Right kidney (tissue), 1 donor: Measurements from ENCODE around the gene DMD.

Source experiments
- DNase-seq: peaks from one replicate; pipeline ENCODE4 v3.0.0-alpha.2; 2016

The DMD gene

DNA sequence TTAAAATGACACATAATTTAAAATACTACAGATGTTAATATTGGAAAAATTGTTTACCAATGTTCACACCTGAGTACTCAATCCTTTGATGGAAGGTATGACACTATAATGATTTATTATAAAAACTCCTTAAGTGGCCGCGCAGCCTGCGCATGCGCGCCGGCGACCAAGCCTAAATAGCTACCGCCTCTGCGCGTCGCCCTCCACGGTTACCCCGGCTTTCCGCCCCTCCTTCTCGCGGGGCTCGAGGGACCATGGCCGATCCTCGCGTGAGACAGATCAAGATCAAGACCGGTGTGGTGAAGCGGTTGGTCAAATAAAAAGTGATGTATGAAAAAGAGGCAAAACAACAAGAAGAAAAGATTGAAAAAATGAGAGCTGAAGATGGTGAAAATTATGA is 170.2 kb downstream of the DMD start:
- no peak for DNase-seq

GRCh38 chrX:33032700-33033099 is 178.6 kb downstream of the DMD start:
- DNase-seq = no peak

DNA sequence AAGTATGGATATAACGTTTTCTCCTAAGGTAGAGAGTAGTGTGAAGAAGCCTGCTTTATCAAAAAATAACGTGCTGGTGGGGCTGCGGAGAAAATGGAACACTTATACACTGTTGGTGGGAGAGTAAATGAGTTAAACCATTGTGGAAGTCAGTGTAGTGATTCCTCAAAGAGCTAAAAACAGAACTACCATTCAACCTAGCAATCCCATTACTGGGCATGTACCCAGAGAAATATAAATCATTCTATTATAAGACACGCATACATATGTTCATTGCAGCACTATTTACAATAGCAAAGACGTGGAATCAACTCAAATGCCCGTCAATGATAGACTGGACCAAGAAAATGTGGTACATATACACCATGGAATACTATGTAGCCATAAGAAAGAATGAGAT is 196.4 kb downstream of the DMD start:
- no peak for DNase-seq

DNA sequence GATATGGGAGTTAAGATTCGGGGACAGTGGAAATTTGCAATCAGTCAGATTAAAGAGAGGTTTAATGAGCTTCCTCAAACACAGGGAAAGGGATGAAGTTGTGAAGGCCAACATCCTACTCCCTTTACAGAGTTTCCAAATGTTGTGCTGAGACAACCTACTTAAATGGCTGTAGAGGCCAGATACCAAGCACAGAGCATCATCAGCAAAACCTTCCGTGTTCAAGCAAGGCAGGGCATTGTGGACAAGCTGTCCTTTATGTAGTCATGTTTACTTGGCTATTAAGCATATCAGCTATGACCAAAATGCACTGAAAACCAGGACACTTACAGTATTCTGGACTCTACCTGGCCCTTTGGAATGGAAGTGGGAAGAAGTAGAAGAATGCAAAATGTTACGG is 197.3 kb downstream of the DMD start:
- DNase-seq = no peak

- no peak for DNase-seq
Observed at GRCh38 chrX:33001107-33001506, 210.2 kb downstream of the DMD start.

DNA sequence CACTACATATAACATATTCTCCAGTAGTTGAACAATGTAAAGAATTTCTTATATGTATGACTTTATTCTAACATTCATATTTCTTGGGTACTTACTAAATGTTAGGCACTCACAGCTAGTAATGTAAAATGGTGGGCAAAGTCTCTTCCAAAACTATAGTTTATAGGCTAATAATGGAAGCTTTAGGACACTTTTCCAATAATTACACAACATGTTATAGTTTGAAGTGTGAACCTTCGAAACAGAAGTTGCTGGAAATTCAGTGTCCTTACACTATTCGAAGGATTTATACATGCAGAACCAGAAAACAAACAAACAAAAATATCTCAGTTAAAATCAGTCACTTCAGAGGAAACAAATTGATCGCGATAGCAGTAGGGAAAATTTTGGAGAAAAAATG is 212.6 kb downstream of the DMD start:
- DNase-seq = no peak

GRCh38 chrX:32995427-32995826 is 215.9 kb downstream of the DMD start:
- no peak for DNase-seq

GRCh38 chrX:32987142-32987541 is 224.2 kb downstream of the DMD start:
- DNase-seq = no peak

GRCh38 chrX:32985544-32985943 is 225.8 kb downstream of the DMD start:
- no peak for DNase-seq

DNA sequence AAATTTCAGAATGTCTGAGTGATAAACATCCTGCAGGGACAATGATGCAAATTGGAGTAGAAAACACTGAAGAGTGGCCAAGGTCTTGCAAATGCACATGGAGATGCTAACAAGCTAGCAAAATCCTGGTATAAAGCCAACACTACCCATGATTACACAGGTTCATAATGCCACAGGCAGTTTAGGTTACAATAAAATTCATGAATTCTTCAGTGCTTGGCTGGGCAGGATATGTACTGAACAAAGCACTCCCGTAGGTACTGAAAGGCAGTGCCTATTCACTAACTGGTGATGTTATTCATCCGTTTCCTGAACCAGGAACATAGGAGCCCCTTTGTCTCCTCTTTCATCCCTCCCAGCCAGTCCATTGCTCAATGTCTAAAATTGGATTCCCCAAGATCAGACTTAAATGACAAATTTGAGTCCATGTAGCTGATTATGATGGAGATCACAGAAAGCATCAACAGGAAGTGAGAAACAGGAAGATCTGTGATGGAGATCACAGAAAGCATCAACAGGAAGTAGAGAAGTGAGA is 244.5 kb downstream of the DMD start:
- no peak for DNase-seq

DNA sequence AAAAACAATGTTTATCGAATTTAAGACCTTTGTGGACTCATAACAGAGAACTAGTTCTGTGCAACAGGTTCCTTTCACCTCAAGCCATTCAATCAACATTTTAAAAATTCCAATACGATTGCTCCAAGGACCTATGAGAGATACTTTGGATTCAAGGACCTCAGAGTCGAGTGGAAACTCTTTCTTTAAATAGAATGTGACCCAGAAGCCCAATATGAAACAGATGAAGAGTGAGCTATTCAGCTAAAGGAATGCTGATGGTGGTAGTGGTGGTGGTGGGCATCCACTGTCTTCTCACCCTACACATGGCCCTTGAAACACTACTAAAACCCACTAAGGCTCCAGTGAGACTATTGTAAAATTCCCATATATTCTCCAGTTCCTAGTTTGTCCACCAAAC is 257.2 kb downstream of the DMD start:
- no peak for DNase-seq

GRCh38 chrX:32948130-32948529 is 263.2 kb downstream of the DMD start:
- no peak for DNase-seq

GRCh38 chrX:32937043-32937442 is 274.3 kb downstream of the DMD start:
- no peak for DNase-seq

DNA sequence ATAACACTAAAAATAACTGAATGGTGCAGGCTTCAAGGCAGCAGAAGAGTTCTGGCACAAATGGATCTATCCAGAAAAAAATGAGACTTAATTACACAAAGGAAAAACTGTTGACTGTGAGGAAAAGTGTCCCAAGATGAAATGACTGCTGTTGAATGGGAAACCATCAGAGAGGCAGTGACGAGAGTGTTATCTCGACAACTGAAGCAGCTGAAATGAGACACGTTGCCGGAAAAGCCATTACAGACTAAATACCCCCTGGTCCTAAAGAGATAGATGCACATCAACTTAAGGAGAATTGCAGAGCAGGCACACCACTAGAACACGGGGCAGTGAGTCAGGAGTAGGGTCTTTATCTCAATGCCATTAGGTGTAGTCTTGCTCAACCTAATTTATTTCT is 277.8 kb downstream of the DMD start:
- no peak for DNase-seq

GRCh38 chrX:32929040-32929439 is 282.3 kb downstream of the DMD start:
- no peak for DNase-seq

DNA sequence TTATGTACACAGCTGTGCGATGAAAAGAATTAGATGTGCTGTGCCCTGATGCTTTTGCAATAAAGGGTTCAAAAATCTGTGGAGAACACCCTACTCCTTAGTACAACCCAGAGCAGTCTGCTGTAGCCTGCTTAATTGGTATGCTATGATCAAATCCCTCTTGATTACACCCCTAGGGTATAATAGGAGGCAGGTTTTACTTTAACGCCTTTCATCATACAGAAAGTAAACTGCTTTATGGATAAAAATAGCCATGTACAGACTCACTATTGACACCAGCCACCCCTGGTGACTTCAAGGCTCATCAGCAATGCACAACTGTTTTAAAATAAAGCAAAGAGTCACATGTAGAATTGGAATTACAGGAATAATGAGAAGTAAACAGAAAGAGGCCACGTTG is 315.3 kb downstream of the DMD start:
- no peak for DNase-seq

GRCh38 chrX:32894679-32895078 is 316.7 kb downstream of the DMD start:
- no peak for DNase-seq

- no peak for DNase-seq
Observed at GRCh38 chrX:32893751-32894150, 317.6 kb downstream of the DMD start.

- DNase-seq = no peak
Observed at GRCh38 chrX:32877592-32877991, 333.8 kb downstream of the DMD start.

- DNase-seq = no peak
Observed at GRCh38 chrX:32874839-32875238, 336.5 kb downstream of the DMD start.

DNA sequence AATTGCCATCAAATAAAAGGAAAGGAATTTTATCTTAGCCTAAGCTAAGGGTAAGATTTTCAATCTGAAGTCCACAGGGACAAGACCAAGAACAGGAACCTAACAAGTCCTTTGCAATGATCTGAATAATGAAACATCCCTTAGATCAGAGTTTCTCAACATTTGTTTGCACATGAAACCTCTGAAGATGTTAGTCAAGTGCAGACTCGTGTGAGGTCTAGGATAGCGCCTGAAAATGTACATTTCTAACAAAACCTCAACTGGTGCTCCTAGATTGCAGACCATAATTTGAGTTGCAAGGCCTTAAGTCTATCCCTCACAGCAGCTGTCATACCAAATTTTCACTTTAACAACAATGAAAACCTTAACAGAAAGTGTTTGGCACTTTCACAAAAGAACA is 337.6 kb downstream of the DMD start:
- DNase-seq = no peak

GRCh38 chrX:32871636-32872035 is 339.7 kb downstream of the DMD start:
- DNase-seq = no peak

GRCh38 chrX:32868524-32868895 is 342.8 kb downstream of the DMD start:
- no peak for DNase-seq

DNA sequence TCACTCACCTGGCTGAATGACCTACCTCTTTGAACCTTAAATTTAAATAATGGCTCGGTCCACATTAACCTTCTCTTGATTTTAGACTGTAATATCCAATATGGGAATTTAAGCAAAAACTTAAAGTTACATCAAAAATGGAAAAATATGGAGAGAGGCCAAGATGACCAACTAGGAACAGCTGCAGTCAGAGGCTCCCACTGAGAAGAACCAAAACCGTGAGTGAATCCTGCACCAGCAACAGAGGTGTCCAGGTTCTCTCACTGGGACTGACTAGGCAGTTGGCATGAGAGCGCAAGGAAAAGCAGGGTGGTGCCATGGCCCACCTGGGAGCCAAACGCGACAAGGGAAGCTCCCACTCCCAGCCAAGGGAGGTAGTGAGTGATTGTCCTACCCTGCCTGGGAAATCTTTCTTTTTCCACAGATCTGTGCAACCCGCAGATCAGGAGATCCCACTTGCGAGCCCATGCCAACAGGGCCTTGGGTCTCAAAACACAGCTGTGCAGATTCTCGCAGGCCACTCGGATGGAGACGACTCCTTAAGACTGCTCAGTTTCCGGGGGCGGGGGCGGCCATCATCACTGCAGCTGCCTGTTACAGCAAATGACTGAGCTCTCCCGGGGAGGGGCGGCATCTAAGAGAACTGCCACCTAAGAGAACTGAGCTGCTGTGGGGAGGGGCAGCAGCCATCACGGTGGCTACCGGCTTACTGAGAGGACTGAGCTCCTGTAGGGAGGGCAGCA is 343.4 kb downstream of the DMD start:
- DNase-seq = no peak

DNA sequence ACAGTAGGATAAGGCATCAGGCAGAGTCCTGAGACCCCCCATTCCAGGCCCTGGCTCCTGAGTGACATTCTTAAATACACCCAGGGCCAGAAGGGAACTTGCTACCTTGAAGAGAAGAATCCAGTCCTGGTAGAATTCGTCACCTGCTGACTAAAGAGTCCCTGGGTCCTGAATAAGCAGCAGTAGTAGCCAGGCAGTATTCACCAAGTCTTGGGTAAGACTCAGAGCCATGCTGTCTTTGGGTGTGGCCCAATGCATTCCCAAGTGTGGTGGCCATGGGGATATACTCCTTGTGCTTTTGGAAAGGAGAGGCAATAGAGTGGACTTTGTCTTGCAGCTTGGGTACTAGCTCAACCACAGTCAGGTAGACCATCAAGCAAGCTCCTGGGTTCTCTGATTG is 359.1 kb downstream of the DMD start:
- DNase-seq = no peak
